ENCODE data around the gene SCIN. TPM values are rescaled to one million over a fixed set of nuclear protein-coding genes. Genes with fewer than 3 reads are reported as not detected.

Gene SCIN
- total RNA-seq, 2 experiments from 2014 or later: 1.6 to 1.7 TPM

DNA sequence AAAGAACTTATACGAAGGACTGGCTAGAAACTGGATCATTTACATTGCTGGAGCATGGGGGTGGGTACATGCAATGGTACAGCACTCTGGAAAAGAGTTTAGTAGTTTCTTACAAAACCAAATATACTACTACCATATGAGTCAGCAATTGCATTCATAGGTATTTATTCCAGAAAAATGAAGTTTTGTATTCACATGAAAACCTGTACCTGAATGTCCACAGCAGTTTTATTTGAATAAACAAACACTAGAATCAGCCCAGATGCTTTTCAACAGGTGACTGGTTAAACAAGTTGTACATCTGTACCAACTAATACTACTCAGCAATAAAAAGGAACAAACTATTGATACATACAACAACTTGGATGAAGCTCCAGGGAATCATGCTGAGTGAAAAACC is 3.4 kb downstream of the SCIN start:
- H3K27me3 Mint-ChIP-seq: peaks cover 43% of the 10 kb centered on the region
- H3K36me3 Mint-ChIP-seq (ENCODE audit: low read depth): no peaks in the 10 kb centered on the region

DNA sequence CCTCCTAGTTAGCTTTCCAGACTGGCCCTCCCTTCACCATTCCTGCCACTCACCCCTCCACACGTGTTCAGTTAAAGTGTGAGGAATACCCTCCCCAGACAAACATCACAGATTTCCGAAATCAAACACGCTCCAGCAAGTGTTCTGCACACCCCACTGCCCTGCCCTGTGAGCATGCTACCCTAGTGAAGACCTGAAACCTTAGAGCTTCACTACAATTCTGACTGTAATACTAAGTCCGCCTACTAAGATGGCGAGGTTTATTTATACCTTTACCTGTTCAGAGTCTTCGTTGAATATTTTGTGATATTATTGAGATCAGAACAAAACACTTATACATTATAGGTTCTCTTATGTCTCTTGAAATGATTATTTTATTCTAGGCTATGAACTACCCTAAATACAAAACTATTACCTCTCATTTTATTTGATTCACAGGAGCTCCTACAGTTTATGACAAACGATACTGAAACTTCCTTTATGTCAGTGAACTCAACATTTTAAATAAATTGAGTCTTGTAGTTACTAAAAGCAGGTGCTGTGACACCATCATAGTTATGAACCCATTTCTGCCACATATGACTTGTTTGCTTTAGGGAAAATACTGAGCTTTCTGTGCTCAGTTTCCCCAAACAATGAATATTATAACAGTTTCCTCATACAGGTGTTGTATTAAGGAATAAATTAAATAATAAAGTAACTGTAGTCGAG is 8.6 kb downstream of the SCIN start:
- no peak for DNase-seq
- no peaks in the 10 kb centered on the region for H3K36me3 Mint-ChIP-seq (ENCODE audit: low read depth)
- ChIA-PET POLR2A (no interaction called here), CTCF (interaction anchor here (0.7 to 1.2 kb wide), 2 partner anchors 12 to 253 kb away, joined by 5 to 6 read pairs; no protein-coding TSS in a partner anchor)
- no peaks in the 10 kb centered on the region for H3K9me3 Mint-ChIP-seq
- H3K4me3 Mint-ChIP-seq: no peak overlapping the region
- no peak overlapping the region for H3K27ac Mint-ChIP-seq
- H3K4me1 Mint-ChIP-seq: no peaks in the 10 kb centered on the region
- peaks cover 12% of the 10 kb centered on the region for H3K27me3 Mint-ChIP-seq

More for the DNA sequence above, 3.4 kb downstream of the SCIN start:
- DNase-seq: no peak
- no peak overlapping the region for H3K4me3 Mint-ChIP-seq
- H3K27ac Mint-ChIP-seq: no peak overlapping the region
- H3K9me3 Mint-ChIP-seq: no peaks in the 10 kb centered on the region
- peaks cover 19% of the 10 kb centered on the region for H3K4me1 Mint-ChIP-seq
- ChIA-PET CTCF (no interaction called here), POLR2A (no interaction called here)

GRCh38 chr7:12581897-12582296 is 11.4 kb downstream of the SCIN start:
- POLR2A ChIA-PET: no interaction called here
- H3K27me3 Mint-ChIP-seq: peaks cover 15% of the 10 kb centered on the region
- no peaks in the 10 kb centered on the region for H3K4me1 Mint-ChIP-seq
- DNase-seq: no peak
- H3K36me3 Mint-ChIP-seq (ENCODE audit: low read depth): no peaks in the 10 kb centered on the region
- CTCF ChIA-PET: interaction anchor here (1.5 kb wide), 1 partner anchor 10 kb away, joined by 3 read pairs; no protein-coding TSS in a partner anchor
- H3K4me3 Mint-ChIP-seq: no peak overlapping the region
- no peaks in the 10 kb centered on the region for H3K9me3 Mint-ChIP-seq
- no peak overlapping the region for H3K27ac Mint-ChIP-seq

GRCh38 chr7:12582362-12582761 is 11.8 kb downstream of the SCIN start:
- DNase-seq: no peak
- no peak overlapping the region for H3K27ac Mint-ChIP-seq
- peaks cover 15% of the 10 kb centered on the region for H3K27me3 Mint-ChIP-seq
- CTCF ChIA-PET: interaction anchor here (1.5 kb wide), 1 partner anchor 10 kb away, joined by 3 read pairs; no protein-coding TSS in a partner anchor
- no peak overlapping the region for H3K4me3 Mint-ChIP-seq
- H3K4me1 Mint-ChIP-seq: no peaks in the 10 kb centered on the region
- H3K9me3 Mint-ChIP-seq: no peaks in the 10 kb centered on the region
- no peaks in the 10 kb centered on the region for H3K36me3 Mint-ChIP-seq (ENCODE audit: low read depth)
- POLR2A ChIA-PET: no interaction called here

DNA sequence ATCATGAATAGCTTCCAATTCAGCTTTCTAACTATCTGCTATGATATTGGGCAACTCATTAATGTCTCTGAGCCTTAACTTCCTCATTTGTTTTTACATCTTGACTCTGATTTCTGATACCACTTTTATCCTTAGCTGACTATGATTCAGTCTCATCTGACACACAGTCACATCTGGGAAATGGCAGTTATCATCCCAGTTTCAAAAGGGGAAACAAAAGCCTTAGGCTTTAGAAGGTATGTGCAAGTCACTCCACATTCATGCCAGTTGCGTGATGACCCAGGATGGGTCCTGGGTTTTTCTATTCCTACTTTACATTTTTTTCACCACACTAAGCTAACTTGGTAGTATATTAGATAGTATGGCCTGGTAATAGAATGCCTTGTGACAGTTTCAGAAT is 12.7 kb downstream of the SCIN start:
- DNase-seq: no peak
- H3K4me3 Mint-ChIP-seq: no peak overlapping the region
- no peaks in the 10 kb centered on the region for H3K36me3 Mint-ChIP-seq (ENCODE audit: low read depth)
- ChIA-PET POLR2A (no interaction called here), CTCF (interaction anchor here (0.7 kb wide), 1 partner anchor 170 kb away, joined by 4 read pairs; no protein-coding TSS in a partner anchor)
- no peaks in the 10 kb centered on the region for H3K4me1 Mint-ChIP-seq
- H3K27ac Mint-ChIP-seq: no peak overlapping the region
- peaks cover 15% of the 10 kb centered on the region for H3K27me3 Mint-ChIP-seq
- no peaks in the 10 kb centered on the region for H3K9me3 Mint-ChIP-seq

- Mint-ChIP-seq H3K4me1 (no peaks in the 10 kb centered on the region), H3K9me3 (no peaks in the 10 kb centered on the region), H3K4me3 (no peak overlapping the region), H3K36me3 (ENCODE audit: low read depth) (no peaks in the 10 kb centered on the region), H3K27me3 (peaks cover 15% of the 10 kb centered on the region), H3K27ac (no peak overlapping the region)
- ChIA-PET CTCF (no interaction called here), POLR2A (no interaction called here)
- no peak for DNase-seq
These were observed 13.4 kb downstream of the SCIN start for GRCh38 chr7:12583922-12584321.

- no peak overlapping the region for H3K27ac Mint-ChIP-seq
- H3K9me3 Mint-ChIP-seq: no peaks in the 10 kb centered on the region
- no peak for DNase-seq
- POLR2A ChIA-PET: no interaction called here
- no peaks in the 10 kb centered on the region for H3K36me3 Mint-ChIP-seq (ENCODE audit: low read depth)
- no peaks in the 10 kb centered on the region for H3K4me1 Mint-ChIP-seq
- peaks cover 15% of the 10 kb centered on the region for H3K27me3 Mint-ChIP-seq
- no peak overlapping the region for H3K4me3 Mint-ChIP-seq
- CTCF ChIA-PET: no interaction called here
These were observed 14.4 kb downstream of the SCIN start for GRCh38 chr7:12584930-12585329.

GRCh38 chr7:12586271-12586670 is 15.8 kb downstream of the SCIN start:
- POLR2A ChIA-PET: no interaction called here
- Mint-ChIP-seq H3K27me3 (peaks cover 12% of the 10 kb centered on the region), H3K36me3 (ENCODE audit: low read depth) (no peaks in the 10 kb centered on the region), H3K9me3 (no peaks in the 10 kb centered on the region), H3K27ac (no peak overlapping the region), H3K4me1 (no peaks in the 10 kb centered on the region), H3K4me3 (no peak overlapping the region)
- DNase-seq: no peak
- CTCF ChIA-PET: no interaction called here

DNA sequence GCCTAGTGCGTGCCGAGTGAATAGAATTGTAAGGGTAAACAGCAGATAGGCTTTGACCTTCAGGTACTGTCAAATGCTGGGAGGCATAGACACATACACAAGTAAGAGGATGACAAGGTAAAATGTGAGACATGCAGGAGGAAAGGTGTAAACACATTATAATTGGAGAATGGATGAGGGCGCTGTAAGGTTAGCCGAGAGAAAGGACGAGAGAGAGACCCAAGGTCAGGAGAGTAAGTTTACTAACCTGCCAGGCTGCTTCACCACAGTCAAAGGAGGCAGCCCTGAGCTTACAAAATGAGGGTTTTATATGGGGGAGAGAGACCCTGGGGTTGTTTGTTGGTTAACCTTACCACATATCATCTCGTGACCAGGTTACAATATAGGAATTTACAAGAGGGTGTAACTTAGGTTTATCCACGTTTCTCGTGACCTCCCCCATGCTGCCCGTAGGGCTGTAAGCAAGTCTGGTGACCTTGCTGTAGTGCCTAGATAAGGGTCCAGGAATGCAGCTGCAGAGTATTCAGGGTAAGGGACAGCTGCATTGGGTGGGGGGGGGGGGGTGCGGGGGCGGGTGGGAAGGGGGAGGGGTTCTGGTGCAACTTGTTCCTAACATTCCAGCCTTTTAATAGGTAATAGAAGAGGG is 17.9 kb downstream of the SCIN start:
- Mint-ChIP-seq H3K36me3 (ENCODE audit: low read depth) (no peaks in the 10 kb centered on the region), H3K4me3 (no peak overlapping the region), H3K9me3 (no peaks in the 10 kb centered on the region), H3K27me3 (peaks cover 12% of the 10 kb centered on the region), H3K27ac (no peak overlapping the region), H3K4me1 (no peaks in the 10 kb centered on the region)
- CTCF ChIA-PET: no interaction called here
- POLR2A ChIA-PET: no interaction called here
- DNase-seq: no peak

DNA sequence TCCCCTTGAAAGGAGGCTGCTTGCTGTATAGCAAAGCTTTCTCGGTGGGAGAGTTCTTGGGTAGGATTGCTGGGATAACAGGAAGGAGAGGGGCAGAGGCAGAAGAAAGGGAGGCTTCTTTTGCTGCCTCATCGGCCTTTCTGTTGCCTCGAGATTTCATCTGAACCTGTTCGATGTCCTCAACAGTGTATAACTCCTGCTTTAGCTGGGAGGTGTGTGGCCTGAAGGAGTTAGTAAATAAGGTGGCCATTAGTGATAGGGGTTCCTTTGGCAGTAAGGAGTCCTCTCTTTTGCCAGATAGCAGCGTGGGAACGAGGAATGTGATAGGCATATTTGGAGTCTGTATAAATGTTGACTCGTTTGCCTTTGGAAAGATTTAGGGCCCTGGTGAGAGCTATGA is 20.0 kb downstream of the SCIN start:
- CTCF ChIA-PET: no interaction called here
- Mint-ChIP-seq H3K4me1 (no peaks in the 10 kb centered on the region), H3K36me3 (ENCODE audit: low read depth) (no peaks in the 10 kb centered on the region), H3K27ac (no peak overlapping the region), H3K27me3 (peaks cover 5% of the 10 kb centered on the region), H3K4me3 (no peak overlapping the region), H3K9me3 (no peaks in the 10 kb centered on the region)
- POLR2A ChIA-PET: no interaction called here
- DNase-seq: no peak

DNA sequence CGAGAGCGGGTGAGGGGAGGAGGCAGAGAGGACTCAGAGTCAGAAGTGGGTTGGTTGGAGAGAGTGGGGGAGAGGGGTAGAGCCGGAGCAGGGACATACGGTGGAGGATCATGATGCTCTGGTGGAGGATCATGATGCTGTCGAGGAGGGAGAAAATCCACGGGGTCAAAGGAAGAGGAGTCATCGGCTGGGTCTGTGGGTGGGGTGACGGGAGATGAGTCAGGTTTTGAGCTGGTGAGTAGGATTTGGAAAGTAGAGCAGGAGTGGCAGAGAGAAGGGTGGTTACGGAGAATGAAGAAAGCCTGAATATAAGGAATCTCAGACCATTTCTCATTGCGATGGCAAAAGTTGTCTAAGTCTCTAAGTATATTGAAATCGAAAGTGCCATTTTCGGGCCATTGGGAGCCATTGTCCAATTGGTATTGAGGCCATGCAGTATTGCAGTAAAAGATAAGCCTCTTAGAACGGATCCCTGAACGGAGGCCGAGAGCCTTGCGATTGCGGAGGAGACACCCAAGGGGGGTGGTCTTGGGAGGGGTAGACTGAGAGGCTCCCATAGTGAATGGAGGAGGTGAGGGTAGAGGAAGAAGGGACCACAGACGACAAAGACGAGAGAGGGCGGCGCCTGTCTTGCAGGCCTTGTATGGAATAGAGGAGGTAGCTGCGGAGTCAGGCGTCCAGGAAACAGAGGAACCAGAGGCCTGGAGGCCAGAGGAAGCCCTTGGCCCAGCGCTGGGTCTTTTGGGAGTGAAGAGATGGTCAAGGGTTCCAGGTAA is 23.8 kb downstream of the SCIN start:
- Mint-ChIP-seq H3K36me3 (ENCODE audit: low read depth) (no peaks in the 10 kb centered on the region), H3K4me3 (no peak overlapping the region), H3K27ac (no peak overlapping the region), H3K9me3 (no peaks in the 10 kb centered on the region), H3K4me1 (no peaks in the 10 kb centered on the region), H3K27me3 (no peaks in the 10 kb centered on the region)
- no peak for DNase-seq
- POLR2A ChIA-PET: no interaction called here
- CTCF ChIA-PET: interaction anchor here (1.2 kb wide), 1 partner anchor 17 kb away, joined by 3 read pairs; no protein-coding TSS in a partner anchor

- Mint-ChIP-seq H3K27me3 (no peaks in the 10 kb centered on the region), H3K27ac (no peak overlapping the region), H3K9me3 (no peaks in the 10 kb centered on the region), H3K4me3 (no peak overlapping the region), H3K4me1 (no peaks in the 10 kb centered on the region), H3K36me3 (ENCODE audit: low read depth) (no peaks in the 10 kb centered on the region)
- no peak for DNase-seq
- ChIA-PET POLR2A (no interaction called here), CTCF (no interaction called here)
These were observed 24.6 kb downstream of the SCIN start for GRCh38 chr7:12595148-12595547.

DNA sequence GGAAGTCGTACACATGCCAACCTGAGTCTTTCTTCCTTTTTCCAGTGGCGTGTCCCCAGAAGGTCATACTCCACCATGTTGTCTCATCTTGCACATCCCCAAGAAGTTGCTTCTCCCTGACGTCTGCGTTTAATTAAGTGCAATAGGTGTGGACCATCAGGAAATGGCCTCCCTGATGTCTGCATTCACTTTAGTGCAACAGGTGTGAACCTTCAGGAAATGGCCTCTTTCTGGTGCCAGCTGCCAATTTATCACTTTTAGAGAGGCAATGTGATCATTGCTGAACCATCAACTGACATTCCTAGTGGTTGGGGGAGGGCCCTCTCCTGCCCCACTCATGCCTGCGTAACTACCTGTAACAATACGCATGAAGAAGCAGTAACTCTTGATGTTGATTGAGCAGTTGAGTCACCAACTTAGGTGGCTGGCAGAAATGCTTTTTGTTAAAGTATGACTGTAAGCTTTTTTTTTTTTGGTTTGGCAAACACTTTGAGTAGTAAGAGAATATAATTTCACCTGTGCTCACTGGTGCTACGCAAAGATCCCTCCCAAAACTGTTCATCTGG is 25.8 kb downstream of the SCIN start:
- no peaks in the 10 kb centered on the region for H3K27me3 Mint-ChIP-seq
- CTCF ChIA-PET: no interaction called here
- DNase-seq: no peak
- no peaks in the 10 kb centered on the region for H3K4me1 Mint-ChIP-seq
- H3K9me3 Mint-ChIP-seq: no peaks in the 10 kb centered on the region
- H3K27ac Mint-ChIP-seq: no peak overlapping the region
- POLR2A ChIA-PET: no interaction called here
- no peaks in the 10 kb centered on the region for H3K36me3 Mint-ChIP-seq (ENCODE audit: low read depth)
- no peak overlapping the region for H3K4me3 Mint-ChIP-seq
